ACHN (cell line): Measurements from ENCODE around the gene PHLDA3.

ENCODE experiments used
- DNase-seq: peaks from one replicate; pipeline ENCODE4 v3.0.0-alpha.2; 2015
- in situ Hi-C: cut with HindIII; loops from 2 replicates; pipeline ENCODE4 v1.10.0; 2017; ENCODE audit warnings: low sequenced_read_pairs, low pct_ligation_motif_present, low pct_unique_long_range_greater_than_20kb

PHLDA3 gene

DNA sequence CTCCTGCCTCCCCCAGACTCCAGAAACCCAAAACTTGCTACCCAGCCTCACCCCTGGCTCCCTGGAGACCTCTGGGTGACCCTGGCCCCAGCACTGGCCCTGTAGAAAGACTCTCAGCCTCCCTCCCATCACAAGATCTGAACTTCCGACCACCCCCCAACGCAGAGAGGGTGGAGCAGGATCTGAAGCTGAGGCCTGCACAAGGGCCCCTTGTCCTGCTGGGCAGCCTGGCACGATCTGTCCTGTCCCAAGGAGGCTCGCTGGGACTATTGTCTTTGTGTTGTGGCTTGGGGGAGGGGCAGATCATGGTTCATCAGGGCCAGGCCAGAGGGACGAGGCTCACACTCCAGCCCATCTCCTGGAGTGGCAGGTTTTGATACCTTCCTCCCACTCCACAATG is 20.0 kb downstream of the PHLDA3 start:
- in situ Hi-C loops: no loop called here
- DNase-seq: no peak

DNA sequence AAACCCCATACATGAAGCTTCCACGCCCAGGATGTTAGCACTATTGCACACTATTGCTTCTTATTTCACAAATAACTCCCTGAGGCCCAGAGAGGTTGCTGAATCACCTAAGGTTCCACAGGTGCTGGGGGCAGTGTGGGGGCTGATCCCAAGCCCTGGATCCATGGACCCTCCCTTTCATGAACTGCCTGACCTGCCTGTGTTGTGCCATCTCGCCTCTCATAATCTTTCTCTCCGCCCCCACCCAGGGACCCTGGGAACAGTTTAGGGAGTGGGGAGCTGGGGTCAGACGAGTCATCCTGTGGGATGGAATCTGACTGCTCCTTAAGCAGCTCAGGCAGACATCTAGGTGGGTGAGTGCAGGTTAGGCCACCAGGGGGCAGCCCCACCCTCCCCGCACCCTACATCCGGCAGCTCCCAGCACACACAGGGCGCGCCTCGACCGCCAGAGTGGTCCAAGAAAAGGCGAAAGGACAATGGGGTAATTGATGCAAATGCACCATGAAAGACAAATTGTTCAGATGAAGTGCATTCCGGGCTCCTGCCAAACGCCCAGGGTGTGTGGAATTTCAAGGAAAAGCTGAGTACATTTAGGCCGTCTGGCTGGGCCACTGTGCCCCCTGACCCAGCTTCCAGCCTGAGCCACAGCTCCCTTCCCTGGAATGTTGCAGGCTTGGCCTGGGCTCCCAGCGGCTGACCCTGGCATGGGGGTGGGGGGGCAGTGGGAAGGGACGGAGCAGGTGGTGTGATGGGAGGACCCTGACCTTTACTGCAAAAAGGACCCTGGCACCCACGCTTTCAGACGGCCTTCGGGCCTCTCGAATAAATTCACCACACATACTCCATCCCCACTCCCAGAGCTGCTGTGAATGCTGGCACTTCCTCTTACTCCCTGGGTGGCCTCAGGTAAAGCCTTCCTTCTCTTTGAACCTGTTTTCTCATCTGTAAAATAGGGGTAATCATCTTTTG is 20.8 kb downstream of the PHLDA3 start:
- in situ Hi-C loops: no loop called here
- DNase-seq: peak; percentile 79

DNA sequence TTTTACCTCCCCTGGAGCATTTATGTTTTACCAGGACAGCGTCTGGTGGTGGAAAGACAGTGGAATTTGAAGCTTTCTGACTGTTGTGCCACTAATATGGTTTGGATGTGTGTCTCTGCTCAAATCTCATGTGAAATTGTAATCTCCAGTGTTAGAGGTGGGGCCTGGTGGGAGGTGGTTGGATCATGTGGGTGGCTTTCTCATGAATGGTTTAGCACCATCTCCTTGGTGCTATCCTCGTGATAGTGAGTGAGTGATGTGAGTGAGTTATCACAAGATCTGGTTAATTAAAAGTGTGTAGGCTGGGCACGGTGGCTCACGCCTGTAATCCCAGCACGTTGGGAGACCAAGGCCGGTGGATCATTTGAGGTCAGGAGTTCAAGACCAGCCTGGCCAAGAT is 23.7 kb downstream of the PHLDA3 start:
- in situ Hi-C loops: no loop called here
- DNase-seq: no peak

DNA sequence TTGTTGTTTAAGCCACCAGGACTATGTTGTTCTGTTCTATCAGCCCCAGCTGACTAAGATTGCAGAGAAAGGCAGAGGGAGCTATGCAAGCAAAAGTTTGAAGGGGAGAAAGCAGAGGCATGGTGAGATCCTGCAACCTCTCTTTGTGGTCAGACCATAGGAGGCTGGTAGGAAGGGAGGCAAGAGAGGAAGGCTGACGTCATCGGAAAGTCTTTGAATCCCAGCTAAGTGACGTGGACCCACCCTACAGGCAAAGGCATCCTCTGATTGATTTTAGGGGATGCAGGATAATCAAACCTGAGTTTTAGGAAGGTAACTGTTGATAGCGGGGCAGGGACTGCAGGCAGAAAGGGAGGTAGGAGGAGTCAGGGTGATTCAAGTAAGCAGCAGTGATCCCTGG is 24.2 kb downstream of the PHLDA3 start:
- in situ Hi-C loops: no loop called here
- DNase-seq: no peak

DNA sequence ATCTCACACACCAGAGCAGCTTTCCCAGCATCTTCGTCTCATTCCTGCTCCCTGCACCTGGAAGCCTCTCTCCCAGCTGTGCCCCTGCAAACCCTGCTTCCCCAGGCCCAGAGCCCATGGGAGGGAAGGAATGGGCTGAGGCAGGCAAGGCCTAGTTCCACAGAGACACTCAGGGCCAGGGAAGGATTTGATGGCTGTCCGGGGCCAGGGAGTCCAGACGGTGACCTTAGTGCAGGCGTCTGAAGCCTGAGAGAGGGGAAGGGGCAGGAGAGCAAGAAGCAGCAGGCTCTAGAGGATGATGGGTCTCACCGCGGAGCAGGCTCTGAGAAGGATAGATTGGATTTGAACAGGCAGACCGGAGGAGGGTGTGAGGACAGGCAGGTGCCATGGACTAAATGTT is 25.2 kb downstream of the PHLDA3 start:
- DNase-seq: no peak
- in situ Hi-C loops: no loop called here

DNA sequence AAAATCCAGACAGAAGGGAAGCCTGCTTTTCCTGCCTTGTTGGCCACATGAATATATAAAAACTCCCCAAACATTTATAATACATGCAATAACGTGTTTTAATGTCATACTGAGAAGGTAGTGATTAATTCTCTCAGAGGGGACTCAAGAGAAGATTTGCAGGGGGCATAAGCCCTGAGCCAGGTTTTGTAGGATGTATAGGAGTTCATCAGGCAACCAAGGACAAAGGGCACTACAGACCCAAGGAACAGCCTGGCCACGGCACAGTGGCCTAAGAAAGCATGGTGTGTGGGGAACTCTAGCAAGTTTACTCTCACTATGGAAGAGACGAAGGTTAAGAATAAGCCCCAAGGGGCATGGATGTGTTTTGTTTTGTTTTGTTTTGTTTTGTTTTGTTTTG is 32.0 kb downstream of the PHLDA3 start:
- DNase-seq: no peak
- in situ Hi-C loops: no loop called here

DNA sequence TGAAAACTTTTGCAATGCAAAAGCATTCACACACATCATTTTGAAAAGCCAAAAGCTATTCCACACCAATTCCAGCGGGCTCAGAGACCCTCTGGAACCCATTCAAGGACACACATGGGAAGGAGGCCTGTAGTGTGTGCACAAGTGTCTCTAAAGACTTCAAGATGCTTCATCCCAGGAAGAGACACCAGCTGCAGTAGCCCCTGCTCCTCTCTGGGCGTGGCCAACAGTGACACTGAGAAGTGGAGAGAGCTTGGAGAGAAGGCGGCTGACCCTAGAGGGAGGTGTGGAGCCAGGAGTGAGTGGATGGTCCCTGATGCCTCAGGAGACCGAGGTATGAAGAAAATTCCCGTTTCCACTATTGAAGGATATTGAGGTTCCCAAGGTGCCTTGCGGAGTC is 32.6 kb downstream of the PHLDA3 start:
- DNase-seq: peak; percentile 35
- in situ Hi-C loops: no loop called here

DNA sequence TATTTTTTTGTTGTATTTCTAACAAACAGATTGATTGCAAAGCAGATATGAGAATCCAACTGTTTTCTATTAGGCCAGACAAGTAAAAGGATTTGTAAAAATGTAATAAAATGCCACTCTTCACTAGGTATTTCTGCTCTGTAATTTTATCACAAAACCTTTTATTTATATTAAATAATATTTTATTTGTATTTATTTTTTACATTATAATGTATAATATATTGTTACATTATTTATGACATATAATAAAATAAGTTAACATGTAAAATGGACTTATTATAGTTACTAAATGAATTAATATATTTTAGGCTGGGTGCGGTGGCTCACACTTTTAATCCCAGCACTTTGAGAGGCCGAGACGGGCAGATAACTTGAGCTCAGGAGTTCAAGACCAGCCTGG is 34.7 kb downstream of the PHLDA3 start:
- DNase-seq: no peak
- in situ Hi-C loops: no loop called here

DNA sequence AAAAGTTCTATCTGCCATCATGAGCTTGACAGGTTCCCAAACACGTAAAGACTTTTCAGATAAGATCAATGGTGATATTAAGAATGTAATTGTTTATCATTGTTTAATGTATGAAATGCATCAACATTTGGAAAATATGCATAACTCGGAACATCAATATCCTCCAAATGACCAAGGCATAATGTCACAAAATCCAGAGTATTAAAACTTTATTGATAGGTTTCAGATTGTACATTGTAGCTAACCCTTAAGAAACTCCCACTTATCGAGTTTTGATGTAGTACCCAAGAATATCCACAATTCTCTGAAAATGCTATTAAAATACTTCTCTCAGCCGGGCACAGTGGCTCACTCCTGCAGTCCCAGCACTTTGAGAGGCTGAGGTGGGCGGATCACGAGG is 35.4 kb downstream of the PHLDA3 start:
- DNase-seq: no peak
- in situ Hi-C loops: no loop called here

DNA sequence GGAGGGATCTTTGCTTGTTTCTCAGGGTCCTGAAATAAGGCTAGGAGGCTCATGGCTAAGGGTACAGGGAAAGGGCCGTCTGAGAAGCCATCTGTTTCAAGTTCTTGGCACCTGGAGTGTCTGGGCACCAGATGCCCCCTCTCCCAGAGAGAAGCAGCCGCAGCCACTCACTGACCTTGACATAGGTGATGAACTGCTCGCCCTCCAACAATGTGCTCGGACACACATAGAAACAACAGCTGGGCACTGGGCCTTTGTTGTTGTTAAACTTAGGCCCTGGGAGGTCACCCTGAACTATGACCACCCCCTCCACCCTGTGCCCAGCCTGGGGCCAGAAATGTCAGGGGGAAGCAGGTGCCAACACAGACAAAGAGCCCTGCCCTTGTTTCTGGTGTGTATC is 38.2 kb downstream of the PHLDA3 start:
- in situ Hi-C loops: no loop called here
- DNase-seq: no peak

DNA sequence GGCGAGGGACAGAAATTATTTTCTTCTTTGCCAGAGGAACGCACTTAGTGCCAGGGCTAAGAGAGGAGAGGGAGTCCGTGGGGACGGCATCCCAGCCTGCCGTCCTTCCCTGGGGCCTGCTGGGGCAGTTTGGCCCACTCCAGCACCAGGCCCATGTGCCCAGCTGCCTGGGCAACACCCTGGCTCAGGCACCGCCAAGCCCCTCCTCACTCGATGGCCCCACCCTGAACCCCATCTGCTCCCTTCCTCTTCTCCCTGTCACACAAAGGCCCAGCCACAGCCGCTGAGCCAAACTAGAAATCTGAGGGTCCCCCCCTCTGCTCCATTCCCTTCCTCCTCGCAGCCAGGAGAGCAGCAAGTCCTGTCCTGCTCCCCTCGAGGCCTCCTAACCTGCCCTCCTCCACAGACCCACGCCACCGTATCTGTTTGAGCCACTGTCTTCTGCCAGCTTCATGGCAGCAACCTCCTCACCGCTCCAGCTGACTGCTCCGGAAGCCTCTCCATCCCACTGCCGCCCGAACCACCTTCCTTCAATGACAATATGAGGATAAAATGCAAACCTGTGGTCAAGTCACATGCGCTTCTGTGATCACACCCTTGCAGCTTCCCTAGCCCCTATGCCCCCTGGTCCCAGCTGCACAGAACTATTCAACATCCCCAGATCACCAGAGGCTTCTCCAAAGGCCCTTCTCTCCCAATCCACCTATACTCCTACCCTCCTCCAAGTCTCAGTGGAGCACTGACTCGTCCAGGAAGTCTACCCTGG is 39.1 kb downstream of the PHLDA3 start:
- in situ Hi-C loops: no loop called here
- DNase-seq: no peak

DNA sequence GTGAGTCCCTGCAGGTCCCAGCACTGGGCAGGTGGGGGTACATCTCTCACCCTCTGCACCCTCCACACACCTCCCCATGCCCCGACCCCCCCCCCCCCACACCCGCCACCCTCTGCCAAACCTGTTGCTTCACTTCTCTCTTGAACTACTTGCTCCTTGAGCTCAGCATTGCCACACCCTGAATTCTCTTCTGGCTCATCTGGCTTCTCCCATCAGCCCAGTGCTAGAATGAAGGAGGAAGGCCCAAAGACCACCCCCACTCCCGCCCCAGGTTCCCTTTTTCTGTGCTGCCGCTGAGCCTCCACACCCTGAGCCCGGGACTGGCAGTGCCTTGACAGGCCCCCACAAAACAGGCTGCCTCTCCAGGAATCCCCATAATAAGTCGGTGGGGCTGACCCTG is 41.0 kb downstream of the PHLDA3 start:
- DNase-seq: no peak
- in situ Hi-C loops: no loop called here

DNA sequence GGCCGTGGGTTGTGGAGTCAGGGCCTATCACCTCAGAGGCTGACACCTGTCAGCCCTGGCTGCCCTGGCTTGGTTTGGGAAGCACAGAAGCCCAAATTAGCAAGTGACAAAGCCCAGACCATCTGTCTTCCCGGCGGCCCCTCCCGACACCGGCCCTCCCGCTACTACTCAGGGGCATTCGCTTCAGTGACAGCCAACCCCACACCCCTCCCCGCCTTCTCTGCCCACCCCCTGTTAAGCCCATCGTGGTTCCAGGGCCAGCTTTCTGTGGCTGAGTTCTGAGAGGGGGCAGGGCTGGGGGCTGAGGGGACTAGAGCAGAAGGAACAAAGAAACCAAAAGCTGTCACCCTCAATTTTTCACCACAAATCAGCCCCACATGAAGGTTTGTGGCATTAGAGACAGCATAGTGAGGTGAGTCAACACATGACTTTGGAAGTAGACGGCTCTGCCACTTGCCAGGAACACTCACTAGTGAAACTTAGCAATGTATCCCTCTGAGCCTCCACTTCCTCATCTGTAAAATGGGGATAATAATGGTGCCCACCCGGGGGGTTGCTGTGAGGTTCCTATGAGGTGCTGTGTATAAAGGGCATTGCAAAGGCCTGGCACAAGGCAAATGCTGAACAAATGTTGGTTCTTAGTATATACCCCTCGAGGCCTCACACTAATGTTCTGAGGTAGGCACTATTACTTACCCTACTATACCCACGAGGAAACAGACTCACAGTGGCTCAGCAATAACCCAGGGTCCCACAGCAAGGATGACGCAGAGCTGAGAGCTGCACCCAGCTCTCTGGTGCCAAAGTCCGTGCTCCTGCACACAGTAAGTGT is 42.3 kb downstream of the PHLDA3 start:
- no peak for DNase-seq
- in situ Hi-C loops: no loop called here

DNA sequence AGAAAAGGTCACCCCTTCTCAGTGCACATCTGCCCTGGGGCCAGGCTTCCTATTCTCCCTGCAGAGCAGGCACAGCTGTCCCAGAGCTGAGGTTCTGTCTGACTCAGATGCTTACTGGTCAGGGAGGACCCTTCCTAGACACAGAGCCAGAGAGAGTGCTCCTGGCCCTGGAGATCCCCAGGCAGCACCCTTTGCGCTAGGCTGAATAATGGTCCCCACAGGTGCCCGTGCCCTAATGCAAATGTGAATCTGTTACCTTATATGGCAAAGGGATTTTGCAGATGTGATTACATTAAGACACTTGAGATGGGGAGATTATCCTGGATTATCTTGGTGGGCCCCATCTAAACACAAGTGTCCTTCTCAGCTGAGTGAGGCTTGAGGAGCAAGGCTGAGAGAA is 44.8 kb downstream of the PHLDA3 start:
- in situ Hi-C loops: no loop called here
- DNase-seq: no peak

DNA sequence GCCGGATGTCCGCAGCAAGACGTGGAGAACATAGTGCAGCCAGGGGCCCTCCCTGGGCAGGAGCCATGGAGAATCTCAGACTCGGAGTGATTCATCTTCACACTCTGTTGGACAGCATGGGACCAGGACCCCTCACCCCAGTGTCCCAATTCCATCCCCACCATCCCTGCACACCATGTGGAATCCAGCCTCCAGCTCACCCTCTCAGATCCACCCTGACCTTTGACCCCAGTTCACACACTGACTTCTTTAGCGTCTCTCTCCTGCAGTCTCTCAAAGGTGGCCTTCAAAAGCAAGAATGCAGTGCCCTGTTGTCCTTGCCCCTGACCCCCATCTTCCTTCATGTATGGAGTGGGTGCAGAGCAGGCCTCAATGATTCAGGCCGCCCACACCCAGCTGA is 45.3 kb downstream of the PHLDA3 start:
- in situ Hi-C loops: no loop called here
- DNase-seq: no peak

DNA sequence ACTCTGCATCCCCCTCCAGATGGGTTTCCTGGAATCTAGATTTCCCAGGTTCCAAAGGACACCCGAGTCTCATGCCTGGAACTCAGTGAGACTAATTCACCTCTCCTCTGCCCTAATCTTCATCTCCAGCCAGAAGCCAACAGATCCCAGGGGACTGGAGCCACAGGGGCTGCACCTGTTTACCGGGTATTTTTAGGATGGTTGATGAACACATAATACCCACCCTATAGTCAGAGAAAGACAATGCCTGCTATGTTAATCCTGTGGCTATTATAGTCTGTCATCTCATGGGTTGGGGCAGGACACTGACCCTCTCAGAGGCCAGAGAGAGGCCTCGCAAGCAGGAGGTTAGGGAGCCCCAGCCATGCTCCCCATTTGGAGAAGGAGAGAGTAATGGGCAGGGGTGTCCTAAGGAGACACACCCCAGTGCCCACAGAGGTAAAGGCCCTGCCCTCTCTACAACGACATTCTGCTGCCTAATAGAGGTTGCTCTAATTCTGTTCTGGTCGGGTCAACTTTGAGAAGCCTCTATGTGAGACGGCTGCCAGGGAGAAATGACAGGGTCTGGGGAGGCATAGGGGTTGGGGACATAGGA is 46.5 kb downstream of the PHLDA3 start:
- in situ Hi-C loops: no loop called here
- no peak for DNase-seq

DNA sequence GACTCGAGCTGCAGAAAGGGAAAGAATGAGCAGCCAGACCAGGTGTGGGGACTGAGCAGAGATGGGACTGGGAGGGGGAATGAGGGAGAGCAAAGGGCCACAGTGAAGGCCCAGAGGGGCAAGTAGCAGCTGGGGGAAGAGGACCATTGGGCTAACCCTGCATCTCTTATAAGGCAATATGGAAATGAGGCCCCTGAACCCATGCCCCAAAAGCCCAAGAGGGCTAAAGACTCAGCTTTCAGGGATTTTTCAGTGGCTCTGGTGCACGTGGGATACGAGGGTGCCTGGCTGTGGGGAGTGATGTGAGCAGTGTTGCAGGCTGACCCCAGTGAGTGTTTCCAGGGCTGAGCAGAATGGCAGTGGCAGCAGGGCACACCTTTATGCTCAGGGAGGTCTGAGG is 47.0 kb downstream of the PHLDA3 start:
- DNase-seq: no peak
- in situ Hi-C loops: no loop called here

DNA sequence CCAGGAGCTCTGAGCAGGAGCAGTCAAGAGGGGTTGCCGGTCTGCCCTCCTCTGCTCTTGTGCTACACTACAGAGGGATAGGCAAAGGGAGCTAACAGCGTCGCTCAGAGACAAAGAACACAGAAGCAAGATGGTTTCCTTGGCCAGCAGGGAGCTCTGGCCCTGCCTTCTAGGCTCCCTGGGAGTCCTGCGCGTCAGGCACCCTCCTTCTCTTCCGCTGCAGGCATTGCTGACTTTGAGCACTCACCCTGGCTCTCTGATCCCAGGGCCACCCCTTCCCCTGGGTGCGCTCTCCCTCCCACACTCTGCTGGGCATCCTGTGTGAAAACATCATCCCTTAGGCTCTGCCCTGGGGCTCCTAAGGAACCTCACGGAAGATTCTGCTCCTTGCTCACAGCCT is 47.9 kb downstream of the PHLDA3 start:
- in situ Hi-C loops: no loop called here
- DNase-seq: no peak

DNA sequence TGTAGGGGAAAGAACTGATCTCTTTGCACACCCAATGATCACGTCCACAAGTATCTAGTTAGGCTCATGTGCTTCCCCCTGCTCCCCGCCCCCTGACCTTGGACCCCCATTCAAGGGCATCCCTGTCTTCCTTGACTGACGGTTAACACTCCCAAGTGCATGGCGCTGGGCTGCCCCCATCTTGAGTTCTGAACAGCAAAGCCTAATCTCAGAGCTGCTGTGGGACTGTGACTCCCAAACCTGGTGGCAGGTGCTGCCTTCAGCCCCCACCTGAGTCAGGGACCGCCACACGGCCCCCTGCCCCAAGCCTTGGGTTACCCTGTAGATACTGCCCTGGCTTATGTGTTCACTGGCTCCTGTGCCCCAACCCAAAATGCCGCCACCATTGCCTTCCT is 48.4 kb downstream of the PHLDA3 start:
- no peak for DNase-seq
- in situ Hi-C loops: no loop called here
